Nephron (organoid): Measurements from ENCODE around the gene MED14.

ENCODE experiments used
- H3K27ac Mint-ChIP-seq, 3 experiments: 2 replicates each; pipeline ENCODE4 v1.8.0; 2020; ENCODE audit warnings: mixed read lengths in 3 of 3, mild to moderate bottlenecking in 2 of 3, moderate library complexity in 1 of 3
- H3K27me3 Mint-ChIP-seq: 2 replicates; pipeline ENCODE4 v1.8.0; 2021; ENCODE audit warnings: low read depth, mild to moderate bottlenecking, moderate library complexity, mixed read lengths
- H3K36me3 Mint-ChIP-seq: 2 replicates; pipeline ENCODE4 v1.8.0; 2020; ENCODE audit warnings: low read depth, mixed read lengths
- H3K4me1 Mint-ChIP-seq: 2 replicates; pipeline ENCODE4 v1.8.0; 2020; ENCODE audit warnings: mixed read lengths
- H3K4me3 Mint-ChIP-seq, 3 experiments: 2 replicates each; pipeline ENCODE4 v1.8.0; 2020; ENCODE audit warnings: mild to moderate bottlenecking in 3 of 3, mixed read lengths in 3 of 3, moderate library complexity in 2 of 3
- H3K9me3 Mint-ChIP-seq: 2 replicates; pipeline ENCODE4 v1.8.0; 2020; ENCODE audit warnings: mixed read lengths
- TF ChIP-seq, protein P1 (sequence below), 3 experiments: fragments of 200-600 bp; sonication (generic); IDR thresholded peaks; one replicate each; pipeline ENCODE4 v1.5.0; 2021; ENCODE audit warnings: antibody characterized with exemption in 3 of 3; ENCODE audit not compliant: unreplicated experiment in 3 of 3

The MED14 gene

DNA sequence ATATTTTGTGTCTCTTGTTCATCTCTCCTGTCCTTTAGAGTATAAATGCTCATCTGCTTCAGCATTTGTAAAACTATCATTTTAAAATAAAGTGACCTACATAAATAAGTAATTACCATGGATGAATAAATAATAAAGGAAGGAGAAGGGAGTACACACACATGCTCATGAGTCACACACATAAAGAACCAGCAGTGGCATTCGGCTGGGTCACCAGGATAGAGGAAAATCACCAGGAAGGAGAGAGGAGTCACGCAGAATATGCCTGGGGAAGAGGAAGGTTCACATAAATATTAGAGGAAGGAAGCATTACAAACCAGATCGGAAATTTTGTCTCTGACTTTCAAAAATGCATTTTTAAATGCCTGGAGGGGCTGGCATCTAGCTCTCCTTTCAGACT lies 38.5 kb upstream of the MED14 start:
- no peaks in the 10 kb centered on the region for H3K4me1 Mint-ChIP-seq
- H3K9me3 Mint-ChIP-seq = no peaks in the 10 kb centered on the region
- H3K36me3 Mint-ChIP-seq = no peaks in the 10 kb centered on the region
- TF ChIP-seq, protein P1, sequence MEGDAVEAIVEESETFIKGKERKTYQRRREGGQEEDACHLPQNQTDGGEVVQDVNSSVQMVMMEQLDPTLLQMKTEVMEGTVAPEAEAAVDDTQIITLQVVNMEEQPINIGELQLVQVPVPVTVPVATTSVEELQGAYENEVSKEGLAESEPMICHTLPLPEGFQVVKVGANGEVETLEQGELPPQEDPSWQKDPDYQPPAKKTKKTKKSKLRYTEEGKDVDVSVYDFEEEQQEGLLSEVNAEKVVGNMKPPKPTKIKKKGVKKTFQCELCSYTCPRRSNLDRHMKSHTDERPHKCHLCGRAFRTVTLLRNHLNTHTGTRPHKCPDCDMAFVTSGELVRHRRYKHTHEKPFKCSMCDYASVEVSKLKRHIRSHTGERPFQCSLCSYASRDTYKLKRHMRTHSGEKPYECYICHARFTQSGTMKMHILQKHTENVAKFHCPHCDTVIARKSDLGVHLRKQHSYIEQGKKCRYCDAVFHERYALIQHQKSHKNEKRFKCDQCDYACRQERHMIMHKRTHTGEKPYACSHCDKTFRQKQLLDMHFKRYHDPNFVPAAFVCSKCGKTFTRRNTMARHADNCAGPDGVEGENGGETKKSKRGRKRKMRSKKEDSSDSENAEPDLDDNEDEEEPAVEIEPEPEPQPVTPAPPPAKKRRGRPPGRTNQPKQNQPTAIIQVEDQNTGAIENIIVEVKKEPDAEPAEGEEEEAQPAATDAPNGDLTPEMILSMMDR (IDR thresholded peaks at IDR 0.05; ENCODE audit: unreplicated experiment in 3 of 3) = no peak
- H3K27me3 Mint-ChIP-seq = no peaks in the 10 kb centered on the region
- H3K4me3 Mint-ChIP-seq = no peak overlapping the region
- H3K27ac Mint-ChIP-seq = peak overlapping the region in 2 of 3 experiments; percentile 5 to 43

DNA sequence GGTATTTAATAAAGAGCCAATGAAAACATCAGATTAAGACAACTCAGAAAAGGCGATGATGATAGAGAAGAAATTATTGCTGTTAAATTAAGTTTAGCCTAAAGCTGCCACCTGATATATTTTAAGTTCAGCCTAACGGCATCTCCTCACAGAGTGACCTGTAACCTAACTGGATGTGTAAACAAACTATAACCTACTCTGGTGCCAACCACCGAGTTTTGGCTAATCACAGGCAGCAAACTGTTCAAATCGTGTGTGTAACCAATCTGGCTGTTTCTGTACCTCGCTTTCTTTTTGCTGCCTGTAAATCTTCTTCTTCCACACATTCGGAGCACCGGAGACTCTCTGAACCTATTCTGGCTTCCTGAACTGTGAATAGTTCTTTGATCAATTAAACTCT lies 37.8 kb upstream of the MED14 start:
- Mint-ChIP-seq H3K9me3 (no peaks in the 10 kb centered on the region), H3K4me3 (no peak overlapping the region), H3K36me3 (no peaks in the 10 kb centered on the region), H3K4me1 (no peaks in the 10 kb centered on the region), H3K27me3 (no peaks in the 10 kb centered on the region), H3K27ac (no peak overlapping the region)
- TF ChIP-seq, protein P1 (IDR thresholded peaks at IDR 0.05; ENCODE audit: unreplicated experiment in 3 of 3) = no peak

DNA sequence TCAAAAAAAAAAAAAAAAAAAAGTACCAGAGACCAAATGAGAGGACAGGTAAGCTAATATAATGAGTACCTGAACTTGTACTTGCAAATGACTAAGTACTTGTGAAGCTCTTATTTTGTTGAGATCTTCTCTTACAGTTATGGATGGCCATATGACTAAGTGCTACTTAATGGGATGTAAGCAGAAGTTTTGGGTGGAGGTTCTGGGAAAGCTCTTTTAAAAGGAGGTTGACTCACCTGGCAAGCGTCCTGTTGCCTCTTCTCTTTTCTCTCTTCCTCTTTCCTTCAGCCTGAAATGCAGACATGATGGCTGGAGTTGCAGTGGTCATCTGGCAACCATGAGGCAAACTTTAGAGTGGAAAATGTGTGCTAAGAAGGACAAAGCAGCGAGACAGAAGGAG lies 36.9 kb upstream of the MED14 start:
- Mint-ChIP-seq H3K4me3 (no peak overlapping the region), H3K27me3 (no peaks in the 10 kb centered on the region), H3K9me3 (no peaks in the 10 kb centered on the region), H3K4me1 (no peaks in the 10 kb centered on the region), H3K27ac (no peak overlapping the region), H3K36me3 (no peaks in the 10 kb centered on the region)
- TF ChIP-seq, protein P1 (IDR thresholded peaks at IDR 0.05; ENCODE audit: unreplicated experiment in 3 of 3) = no peak

DNA sequence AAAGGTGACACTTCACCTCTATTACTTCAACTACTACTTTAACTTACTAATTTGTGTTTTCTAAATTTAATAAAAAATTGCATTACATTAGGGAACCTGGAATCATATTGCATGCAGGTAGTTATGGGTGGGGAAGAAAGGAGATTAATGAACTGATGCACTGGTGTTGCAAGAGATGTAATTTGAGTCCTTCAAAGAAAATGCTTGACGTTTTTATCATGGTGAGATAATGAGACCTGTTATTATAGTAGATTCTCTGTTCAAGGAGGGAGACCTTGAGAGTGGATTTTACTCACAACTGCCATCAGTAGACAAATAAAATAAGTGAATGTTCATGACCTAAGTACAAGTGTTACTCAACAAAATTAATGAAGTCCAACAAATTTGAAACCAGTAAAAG lies 26.4 kb upstream of the MED14 start:
- Mint-ChIP-seq H3K27me3 (no peaks in the 10 kb centered on the region), H3K27ac (no peak overlapping the region), H3K4me1 (no peaks in the 10 kb centered on the region), H3K36me3 (no peaks in the 10 kb centered on the region), H3K9me3 (no peaks in the 10 kb centered on the region), H3K4me3 (no peak overlapping the region)
- TF ChIP-seq, protein P1 (IDR thresholded peaks at IDR 0.05; ENCODE audit: unreplicated experiment in 3 of 3) = no peak

DNA sequence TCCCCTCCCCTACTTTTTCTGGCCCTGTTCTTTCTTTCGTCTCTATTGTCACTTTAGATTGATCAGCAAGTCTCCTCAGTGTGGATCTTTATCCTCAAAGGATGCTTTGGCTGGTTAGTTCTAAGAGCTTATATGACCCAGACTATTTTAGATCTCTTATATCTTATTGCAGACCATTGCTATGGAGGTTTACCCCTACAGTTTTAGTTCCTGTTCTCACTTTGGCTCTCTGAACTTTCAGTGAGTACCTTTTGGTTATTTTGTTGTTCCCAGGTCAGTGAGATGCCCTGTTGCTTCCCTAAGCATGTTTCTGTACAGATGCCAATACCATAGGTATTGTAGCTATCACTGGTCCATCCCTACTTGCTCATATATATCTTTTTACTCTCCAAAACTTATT lies 24.0 kb upstream of the MED14 start:
- H3K4me1 Mint-ChIP-seq = no peaks in the 10 kb centered on the region

DNA sequence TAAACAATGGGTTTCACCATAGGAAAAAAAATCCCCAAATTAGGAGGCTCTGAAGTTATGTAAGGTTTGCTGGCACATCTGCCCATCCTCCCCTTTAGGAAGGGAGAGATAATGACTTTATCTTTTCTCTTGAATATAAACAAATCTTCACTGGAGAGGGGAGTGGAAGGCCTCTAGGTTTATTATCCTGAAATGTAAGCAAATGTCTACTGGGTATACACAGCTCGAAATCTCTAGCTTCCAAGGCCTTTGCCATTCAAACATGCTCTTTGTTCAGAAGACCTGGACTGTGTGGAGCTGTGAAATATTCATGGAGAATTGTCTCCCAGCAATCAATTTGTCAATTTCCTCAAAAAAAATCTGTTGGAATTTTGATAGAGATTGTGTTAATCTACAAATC lies 21.7 kb upstream of the MED14 start:
- Mint-ChIP-seq H3K9me3 (peaks cover 17% of the 10 kb centered on the region), H3K4me3 (no peak overlapping the region), H3K27ac (no peak overlapping the region), H3K4me1 (no peaks in the 10 kb centered on the region), H3K27me3 (no peaks in the 10 kb centered on the region), H3K36me3 (no peaks in the 10 kb centered on the region)
- TF ChIP-seq, protein P1 (IDR thresholded peaks at IDR 0.05; ENCODE audit: unreplicated experiment in 3 of 3) = no peak

More for the DNA sequence above, 24.0 kb upstream of the MED14 start:
- no peaks in the 10 kb centered on the region for H3K9me3 Mint-ChIP-seq
- no peaks in the 10 kb centered on the region for H3K36me3 Mint-ChIP-seq
- H3K27ac Mint-ChIP-seq = no peak overlapping the region
- TF ChIP-seq, protein P1 (IDR thresholded peaks at IDR 0.05; ENCODE audit: unreplicated experiment in 3 of 3) = no peak
- H3K27me3 Mint-ChIP-seq = no peaks in the 10 kb centered on the region
- no peak overlapping the region for H3K4me3 Mint-ChIP-seq
